ENCODE data around the gene SLC43A3.
"Not testable (repeated sequence)": the region's sequence is repeated elsewhere in the genome, so short reads cannot be mapped to it uniquely, and the experiment has no call there.

The SLC43A3 gene

GRCh38 chr11:57376095-57377090, 50.5 kb downstream of the SLC43A3 start:
- no peak for DNase-seq

GRCh38 chr11:57375490-57375889, 51.4 kb downstream of the SLC43A3 start:
- DNase-seq, result no peak

- no peak for DNase-seq
These were observed 52.0 kb downstream of the SLC43A3 start for GRCh38 chr11:57374966-57375365.

DNA sequence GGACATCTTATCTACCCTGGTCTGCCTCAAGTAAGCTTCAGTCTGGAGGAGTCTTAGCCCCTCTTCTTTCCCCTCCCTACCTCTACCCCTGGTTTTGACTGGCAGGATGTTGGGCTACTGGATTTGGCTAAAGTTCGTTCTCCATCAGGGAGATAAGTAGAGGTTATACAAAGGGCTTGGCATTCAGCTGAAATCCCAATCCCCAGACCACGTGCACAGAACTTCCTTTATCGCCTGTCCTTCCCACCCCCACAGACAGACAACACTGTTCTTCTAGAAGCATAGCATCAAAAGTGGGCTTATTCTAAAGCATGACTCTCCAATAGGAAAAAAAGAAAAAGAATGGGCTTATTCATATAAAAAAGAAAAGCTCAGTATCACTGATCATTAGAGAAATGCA, 53.8 kb downstream of the SLC43A3 start:
- no peak for DNase-seq

DNA sequence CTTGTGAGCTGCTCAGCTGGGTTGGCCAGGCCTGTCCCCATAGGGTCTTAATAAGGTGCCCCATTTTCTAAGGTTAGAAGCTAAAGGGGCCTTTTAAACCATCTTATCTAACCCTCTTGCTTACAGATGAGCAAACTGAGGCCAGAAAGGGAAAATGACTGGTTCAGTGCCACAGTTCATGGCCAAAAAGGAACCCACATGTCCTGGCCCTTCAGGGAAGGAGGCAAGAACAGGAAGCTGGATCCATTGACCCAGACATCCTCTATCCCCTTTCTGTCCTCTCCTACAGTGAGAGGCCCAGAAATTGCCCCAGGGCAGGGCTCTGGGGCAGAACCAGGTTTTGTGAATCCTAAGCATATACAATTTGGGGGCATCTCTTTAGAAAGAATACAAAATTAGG, 56.0 kb downstream of the SLC43A3 start:
- no peak for DNase-seq

- DNase-seq, result no peak
These were observed 56.7 kb downstream of the SLC43A3 start for GRCh38 chr11:57370251-57370650.

DNA sequence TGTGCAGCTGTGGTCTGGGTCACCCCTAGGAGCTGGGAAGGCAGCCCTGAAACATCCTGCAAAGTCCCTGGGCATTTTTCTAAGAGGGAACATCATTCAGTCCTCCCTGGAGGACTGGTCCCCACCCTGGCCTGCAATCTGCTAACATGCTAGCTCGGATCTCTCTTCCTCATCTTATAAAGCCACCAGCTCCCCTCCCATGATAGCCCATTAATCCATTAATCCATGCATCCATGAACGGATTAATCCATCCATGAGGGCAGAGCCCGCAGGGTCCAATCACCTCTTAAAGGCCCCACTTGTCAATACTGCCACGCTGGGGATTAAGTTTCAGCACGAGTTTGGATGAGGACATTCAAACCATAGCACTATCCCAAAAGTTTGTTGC, 58.1 kb downstream of the SLC43A3 start:
- DNase-seq, result no peak

GRCh38 chr11:57368106-57368844, 58.6 kb downstream of the SLC43A3 start:
- no peak for DNase-seq

GRCh38 chr11:57364851-57365660, 61.9 kb downstream of the SLC43A3 start:
- DNase-seq, result no peak

- no peak for DNase-seq
These were observed 63.5 kb downstream of the SLC43A3 start for GRCh38 chr11:57363131-57364080.

GRCh38 chr11:57361926-57362325, 65.0 kb downstream of the SLC43A3 start:
- no peak for DNase-seq

- not testable (repeated sequence) for DNase-seq
These were observed 65.5 kb downstream of the SLC43A3 start for GRCh38 chr11:57361420-57361819.

GRCh38 chr11:57360991-57361390, 65.9 kb downstream of the SLC43A3 start:
- no peak for DNase-seq

GRCh38 chr11:57359896-57360690, 66.8 kb downstream of the SLC43A3 start:
- DNase-seq, result no peak

GRCh38 chr11:57359396-57359795, 67.5 kb downstream of the SLC43A3 start:
- DNase-seq, result no peak

DNA sequence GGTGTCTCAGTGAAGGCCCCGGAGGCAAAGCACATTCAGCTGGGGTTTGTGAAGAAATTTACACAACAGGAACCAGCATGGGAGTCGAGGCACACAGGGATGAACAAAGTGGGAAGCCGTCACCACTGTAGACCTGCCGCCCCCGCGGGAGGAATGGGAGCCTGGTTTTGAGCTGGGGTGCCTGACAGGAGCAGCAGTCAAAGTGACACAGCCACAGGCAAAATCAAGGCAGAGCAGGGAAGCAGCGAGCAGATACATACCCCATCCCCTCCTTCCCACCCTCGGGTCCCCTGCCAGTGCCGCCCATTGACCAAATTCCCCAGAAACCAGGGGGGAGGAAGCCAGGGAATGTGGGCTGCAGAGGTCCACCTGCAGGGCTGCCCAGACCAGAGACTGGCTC, 67.9 kb downstream of the SLC43A3 start:
- no peak for DNase-seq

DNA sequence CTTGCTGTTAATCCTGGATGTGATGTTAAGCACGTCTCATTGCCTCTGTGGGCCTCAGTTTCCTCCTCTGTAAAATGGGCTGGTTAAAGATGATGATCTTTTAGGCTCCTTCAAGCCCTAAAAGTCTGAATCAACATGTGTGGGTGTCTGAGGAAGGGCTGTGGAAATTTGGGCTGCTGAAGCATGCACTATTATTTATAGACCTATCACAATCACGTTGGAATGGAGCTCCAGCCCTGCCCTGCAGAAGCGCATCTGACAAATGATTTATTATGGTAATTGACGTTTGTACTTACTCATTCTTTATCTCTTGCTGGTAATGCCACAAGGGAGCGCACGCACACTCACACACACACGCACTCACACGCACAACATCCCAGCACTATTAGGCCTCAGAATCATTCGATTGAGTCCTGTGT, 68.4 kb downstream of the SLC43A3 start:
- DNase-seq, result no peak

GRCh38 chr11:57357856-57358255, 69.1 kb downstream of the SLC43A3 start:
- DNase-seq, result no peak

DNA sequence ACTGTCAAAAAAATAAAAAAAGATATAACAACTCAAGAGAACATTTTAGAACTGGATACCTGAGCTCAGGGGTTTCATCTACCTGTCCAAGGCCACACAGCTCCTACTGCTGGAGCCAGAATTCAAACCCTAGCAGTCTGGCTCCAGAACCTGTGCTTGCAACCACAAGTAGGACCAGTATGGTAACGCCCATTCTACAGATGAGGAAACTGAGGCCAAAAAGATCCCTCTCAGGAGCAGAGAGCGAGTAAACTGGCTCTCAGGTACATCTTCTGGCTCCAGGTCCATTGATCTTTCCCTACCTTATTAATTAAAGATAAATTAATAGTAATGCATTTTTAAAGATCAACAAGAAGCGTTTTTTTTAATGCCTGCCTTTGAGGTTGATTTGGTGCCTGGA, 69.6 kb downstream of the SLC43A3 start:
- DNase-seq, result no peak
